Body of pancreas (tissue), 4 donors: ENCODE data around the gene PLCB4. TPM values are rescaled to one million over a fixed set of nuclear protein-coding genes. Genes with fewer than 3 reads are reported as not detected.

Experiments
- ATAC-seq: fragments of 150-250 bp; one replicate; pipeline ENCODE4 v1.9.1; 2016
- DNase-seq, 4 donors: peaks; one replicate each; pipeline ENCODE4 v3.0.0-alpha.2; 2019
- H3K27ac ChIP-seq, 4 donors: fragments of 200-600 bp; sonication (generic); 1 replicate in 3 of 4; 2 replicates in 1 of 4; pipeline versions ENCODE4 v1.5.1 to v1.6.1; 2016 to 2019; ENCODE audit warnings: mild to moderate bottlenecking in 1 of 4, mixed read lengths in 1 of 4, moderate library complexity in 1 of 4
- H3K27me3 ChIP-seq, 2 donors: fragments of 200-600 bp; sonication (generic); one replicate each; pipeline ENCODE4 v1.6.0; 2016; ENCODE audit warnings: mild to moderate bottlenecking in 1 of 2
- H3K36me3 ChIP-seq, 2 donors: fragments of 200-600 bp; sonication (generic); replicated peaks in 1 of 2; 2 replicates each; pipeline ENCODE4 v1.5.1; 2016; ENCODE audit warnings: low read depth in 2 of 2; ENCODE audit not compliant: insufficient read depth in 1 of 2
- H3K4me1 ChIP-seq: fragments of 200-600 bp; sonication (generic); one replicate; pipeline ENCODE4 v1.6.0; 2016
- H3K4me3 ChIP-seq, 2 donors: fragments of 200-600 bp; sonication (generic); 1 replicate in 1 of 2; 2 replicates in 1 of 2; pipeline ENCODE4 v1.5.1; 2016 to 2019
- H3K9me3 ChIP-seq, 3 donors: fragments of 200-600 bp; sonication (generic); 1 replicate in 2 of 3; 2 replicates in 1 of 3; pipeline ENCODE4 v1.5.1; 2016
- POLR2A ChIP-seq, 3 donors: fragments of 450-650 bp; IDR thresholded peaks; one replicate each; pipeline ENCODE4 v1.6.1; 2016; ENCODE audit warnings: antibody characterized with exemption in 3 of 3, mild to moderate bottlenecking in 2 of 3
- WGBS, 2 donors: methylation state at CpG; one replicate each; pipeline ENCODE4 v1.1.5; 2017; 5-methylcytosine and 5-hydroxymethylcytosine counted together
- intact Hi-C: fragments of 100-400 bp; cut with DNase I; formaldehyde crosslinking; loops from one replicate; pipeline ENCODE4 v1.15.1; 2023
- total RNA-seq, 2 donors: library from RNA; depleted of rRNA; stranded (reverse); fragments of >200 nt; gene quantifications; one replicate each; pipeline ENCODE4 v1.1.0, GENCODE V29; 2016
- TF ChIP-seq, protein P1 (sequence below), 7 experiments: fragments of 450-650 bp in 4 of 7; fragments of 200-600 bp in 3 of 7; sonication (generic) in 3 of 7; IDR thresholded peaks; one replicate each; pipeline ENCODE4 v1.5.1; 2016 to 2019; ENCODE audit warnings: antibody characterized with exemption in 7 of 7

The PLCB4 gene
- total RNA-seq, 2 donors from 2014 or later: 1.3 to 3.4 TPM

DNA sequence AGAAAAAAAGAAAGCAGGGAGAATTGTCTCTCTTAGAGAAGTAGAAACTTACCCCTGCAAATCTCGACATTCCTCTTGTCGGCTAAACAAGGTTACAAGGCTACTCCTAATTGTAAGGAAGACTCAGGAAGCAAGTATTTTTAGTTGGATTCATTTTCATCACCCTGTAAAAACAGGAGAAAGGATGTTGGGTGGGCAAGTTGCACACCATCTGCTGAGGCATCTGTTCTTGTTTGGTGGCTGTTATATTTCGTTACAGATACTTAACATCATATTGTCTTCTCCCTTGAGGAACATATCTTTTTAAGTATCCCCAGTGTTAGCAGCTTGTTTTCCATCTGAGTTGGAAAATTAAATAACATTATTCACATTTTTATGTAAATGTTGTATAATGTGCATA, 187.5 kb downstream of the PLCB4 start:
- Histone ChIP-seq H3K27ac (no peak overlapping the region), H3K27me3 (no peaks in the 10 kb centered on the region), H3K9me3 (no peaks in the 10 kb centered on the region), H3K4me3 (no peak overlapping the region), H3K4me1 (no peaks in the 10 kb centered on the region), H3K36me3 (no peaks in the 10 kb centered on the region)
- intact Hi-C loops: no loop called here
- ATAC-seq: no peak
- DNase-seq: no peak
- TF ChIP-seq, protein P1, sequence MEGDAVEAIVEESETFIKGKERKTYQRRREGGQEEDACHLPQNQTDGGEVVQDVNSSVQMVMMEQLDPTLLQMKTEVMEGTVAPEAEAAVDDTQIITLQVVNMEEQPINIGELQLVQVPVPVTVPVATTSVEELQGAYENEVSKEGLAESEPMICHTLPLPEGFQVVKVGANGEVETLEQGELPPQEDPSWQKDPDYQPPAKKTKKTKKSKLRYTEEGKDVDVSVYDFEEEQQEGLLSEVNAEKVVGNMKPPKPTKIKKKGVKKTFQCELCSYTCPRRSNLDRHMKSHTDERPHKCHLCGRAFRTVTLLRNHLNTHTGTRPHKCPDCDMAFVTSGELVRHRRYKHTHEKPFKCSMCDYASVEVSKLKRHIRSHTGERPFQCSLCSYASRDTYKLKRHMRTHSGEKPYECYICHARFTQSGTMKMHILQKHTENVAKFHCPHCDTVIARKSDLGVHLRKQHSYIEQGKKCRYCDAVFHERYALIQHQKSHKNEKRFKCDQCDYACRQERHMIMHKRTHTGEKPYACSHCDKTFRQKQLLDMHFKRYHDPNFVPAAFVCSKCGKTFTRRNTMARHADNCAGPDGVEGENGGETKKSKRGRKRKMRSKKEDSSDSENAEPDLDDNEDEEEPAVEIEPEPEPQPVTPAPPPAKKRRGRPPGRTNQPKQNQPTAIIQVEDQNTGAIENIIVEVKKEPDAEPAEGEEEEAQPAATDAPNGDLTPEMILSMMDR (IDR thresholded peaks at IDR 0.05): no peak
- no peak for TF ChIP-seq POLR2A (IDR thresholded peaks at IDR 0.05)
- 62 to 70% methylated on average over 3 of the region's 3 CpGs for WGBS, 2 donors

DNA sequence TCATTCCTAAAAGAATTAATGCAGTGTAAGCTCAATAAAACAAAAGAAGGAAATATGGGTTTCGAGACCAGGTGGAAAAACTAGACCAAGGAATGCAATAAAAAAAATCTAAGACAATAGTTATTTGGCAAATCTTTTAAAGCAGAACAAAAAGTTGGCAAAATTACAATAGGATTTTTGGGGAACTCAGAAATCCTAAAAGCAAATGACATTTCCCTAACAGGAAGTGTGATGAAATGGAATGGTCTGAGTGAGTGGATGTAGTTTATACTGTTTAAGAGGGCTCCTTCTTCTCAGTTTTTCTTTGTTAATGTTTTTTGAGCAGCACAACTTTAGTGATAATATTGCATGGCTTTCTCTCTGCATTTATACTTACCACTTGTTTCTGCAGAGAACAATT, 190.0 kb downstream of the PLCB4 start:
- no peak overlapping the region for H3K27ac ChIP-seq
- no peaks in the 10 kb centered on the region for H3K27me3 ChIP-seq
- intact Hi-C loops: no loop called here
- H3K9me3 ChIP-seq: no peaks in the 10 kb centered on the region
- no peak overlapping the region for H3K4me3 ChIP-seq
- DNase-seq: no peak
- H3K4me1 ChIP-seq: no peaks in the 10 kb centered on the region
- TF ChIP-seq POLR2A (IDR thresholded peaks at IDR 0.05): no peak
- TF ChIP-seq, protein P1 (IDR thresholded peaks at IDR 0.05): no peak
- ATAC-seq: no peak
- 44 to 63% methylated on average over 1 of the region's 1 CpG for WGBS, 2 donors
- H3K36me3 ChIP-seq: no peaks in the 10 kb centered on the region

DNA sequence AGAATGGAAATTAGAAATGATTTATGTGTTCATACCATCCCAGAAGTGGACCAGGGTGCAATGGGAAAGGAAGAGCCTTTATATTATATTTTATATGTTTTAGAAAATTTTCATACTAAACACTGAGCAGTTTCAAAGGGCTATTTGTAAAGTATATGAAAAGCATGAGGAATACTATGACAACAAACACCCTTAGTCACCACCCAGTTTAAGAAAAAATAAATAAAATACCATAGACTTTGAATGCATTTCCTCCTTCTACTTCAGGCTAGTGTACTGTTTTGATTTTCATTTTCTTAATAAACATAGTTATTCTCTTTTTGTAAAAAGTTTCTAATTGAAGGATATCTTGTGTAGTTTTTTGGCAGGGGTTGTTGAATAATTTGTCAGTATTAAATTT, 191.1 kb downstream of the PLCB4 start:
- Histone ChIP-seq H3K4me3 (no peak overlapping the region), H3K9me3 (no peaks in the 10 kb centered on the region), H3K27me3 (no peaks in the 10 kb centered on the region), H3K36me3 (no peaks in the 10 kb centered on the region), H3K27ac (no peak overlapping the region), H3K4me1 (no peaks in the 10 kb centered on the region)
- TF ChIP-seq, protein P1 (IDR thresholded peaks at IDR 0.05): no peak
- TF ChIP-seq POLR2A (IDR thresholded peaks at IDR 0.05): no peak
- intact Hi-C loops: no loop called here
- ATAC-seq: no peak
- no peak for DNase-seq

DNA sequence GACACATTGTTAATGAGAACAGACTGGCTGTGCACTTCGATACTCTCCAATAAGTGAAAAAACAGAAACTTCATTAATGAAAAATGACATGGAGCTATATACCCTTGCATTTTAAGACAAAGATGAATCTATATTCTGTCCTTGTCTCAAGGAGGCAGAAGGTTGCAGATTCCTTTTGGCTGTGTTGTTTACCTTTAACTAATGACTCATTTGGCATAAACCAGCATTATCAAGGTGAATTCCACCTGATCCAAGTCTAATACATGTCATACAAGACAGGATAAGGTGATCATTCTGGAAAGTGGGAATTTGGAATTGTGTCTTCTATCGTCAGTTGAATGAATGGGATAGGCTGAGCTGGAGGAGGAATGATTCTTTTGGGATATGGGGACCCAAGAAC, 192.9 kb downstream of the PLCB4 start:
- no peaks in the 10 kb centered on the region for H3K27me3 ChIP-seq
- H3K9me3 ChIP-seq: no peaks in the 10 kb centered on the region
- no peak for TF ChIP-seq POLR2A (IDR thresholded peaks at IDR 0.05)
- TF ChIP-seq, protein P1 (IDR thresholded peaks at IDR 0.05): no peak
- H3K4me3 ChIP-seq: no peak overlapping the region
- H3K27ac ChIP-seq: no peak overlapping the region
- no peaks in the 10 kb centered on the region for H3K36me3 ChIP-seq
- ATAC-seq (no peak), DNase-seq (no peak)
- intact Hi-C loops: no loop called here
- H3K4me1 ChIP-seq: no peaks in the 10 kb centered on the region
- 56 to 60% methylated on average over 2 of the region's 2 CpGs for WGBS, 2 donors

DNA sequence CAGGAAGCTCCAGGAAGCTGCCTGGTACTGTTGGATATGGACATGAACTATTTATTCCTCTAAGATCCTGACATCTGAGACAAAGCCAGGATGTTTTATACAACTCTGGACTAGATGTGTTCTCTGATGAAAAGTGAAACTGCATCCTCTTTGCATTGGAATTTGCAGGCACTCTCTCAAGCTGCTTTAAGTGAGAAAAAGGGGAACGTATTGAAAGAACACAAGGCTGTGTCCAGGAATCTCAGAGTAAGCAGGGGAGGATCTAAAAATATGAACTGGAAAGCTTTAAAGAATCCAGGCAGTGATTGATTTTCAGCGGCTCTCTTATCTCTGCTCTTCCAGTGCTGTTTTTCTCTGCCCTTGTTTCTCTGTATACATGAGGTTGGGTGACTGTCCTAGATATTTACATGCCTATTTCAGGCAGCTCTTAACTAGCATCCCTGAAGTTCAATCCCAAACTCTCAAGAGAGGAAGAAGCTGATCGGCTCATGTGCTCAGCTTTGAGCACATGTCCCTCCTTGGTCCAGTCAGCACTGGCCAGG, 193.8 kb downstream of the PLCB4 start:
- no peaks in the 10 kb centered on the region for H3K36me3 ChIP-seq
- DNase-seq (no peak), ATAC-seq (no peak)
- intact Hi-C loops: no loop called here
- H3K27me3 ChIP-seq: no peaks in the 10 kb centered on the region
- H3K4me1 ChIP-seq: no peaks in the 10 kb centered on the region
- TF ChIP-seq POLR2A (IDR thresholded peaks at IDR 0.05): no peak
- TF ChIP-seq, protein P1 (IDR thresholded peaks at IDR 0.05): no peak
- WGBS, 2 donors: 29 to 31% methylated on average over 3 of the region's 3 CpGs
- H3K27ac ChIP-seq: no peak overlapping the region
- H3K9me3 ChIP-seq: no peaks in the 10 kb centered on the region
- H3K4me3 ChIP-seq: no peak overlapping the region
